ENCODE results near the gene FRAS1.
"Not testable (repeated sequence)": the region's sequence is repeated elsewhere in the genome, so short reads cannot be mapped to it uniquely, and the experiment has no call there.

FRAS1 gene

DNA sequence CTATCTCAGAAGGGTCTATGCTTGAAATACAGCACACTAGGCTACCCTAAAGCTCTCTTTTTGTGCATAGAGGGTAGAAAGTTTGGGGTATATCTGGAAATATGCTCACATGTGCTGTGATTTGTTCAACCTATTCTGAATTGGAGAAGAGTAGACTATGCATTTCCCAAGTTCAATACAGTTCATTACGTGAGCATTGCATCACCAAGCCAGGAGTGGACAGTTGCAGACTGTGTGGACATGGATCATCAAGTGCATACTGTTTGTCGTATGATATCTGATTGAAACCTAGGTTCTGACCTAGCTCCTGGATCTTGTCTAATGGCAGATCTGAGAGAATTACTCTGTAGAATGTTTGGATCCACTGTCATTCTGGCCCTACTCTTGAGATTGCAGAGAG is 161.1 kb downstream of the FRAS1 start:
- DNase-seq = no peak

DNA sequence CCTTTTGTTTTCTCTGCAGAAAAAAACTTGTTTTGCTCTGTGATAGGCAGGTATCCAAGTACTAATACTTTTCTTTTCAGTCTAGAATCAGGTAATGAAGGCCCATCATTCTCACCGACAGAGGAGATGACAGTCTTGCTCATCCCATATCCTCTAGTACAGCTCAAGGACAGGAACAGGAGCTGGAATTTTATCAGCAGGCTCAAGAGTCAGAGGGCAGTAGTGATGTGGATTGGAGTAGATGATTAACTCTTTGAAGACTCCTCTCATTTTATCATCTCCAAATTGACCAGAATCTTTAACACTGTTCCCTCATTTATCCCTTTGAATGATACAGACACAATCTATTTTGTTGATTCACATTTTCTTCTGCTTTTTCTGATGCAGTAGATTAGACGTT is 162.7 kb downstream of the FRAS1 start:
- no peak for DNase-seq

DNA sequence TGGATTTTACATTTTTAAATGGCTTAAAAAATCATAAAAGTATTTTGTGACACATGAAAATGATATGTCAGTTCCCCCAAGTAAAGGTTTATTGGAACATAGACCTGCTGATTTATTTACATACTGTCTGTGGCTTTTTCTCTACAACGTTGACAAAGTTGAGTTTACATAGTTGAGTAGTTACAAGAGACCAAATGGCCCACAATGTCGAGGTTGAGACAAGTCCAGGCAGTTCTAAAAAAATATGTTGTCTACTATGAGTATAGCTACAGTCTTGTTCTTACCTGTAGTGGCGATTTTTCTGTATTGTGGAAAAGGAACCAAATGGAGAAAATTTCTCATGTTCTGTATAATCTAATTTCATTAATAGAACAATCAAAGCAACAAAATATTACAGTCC is 163.2 kb downstream of the FRAS1 start:
- DNase-seq = no peak

- DNase-seq = no peak
Measured at GRCh38 chr4:78222575-78223186, 165.6 kb downstream of the FRAS1 start.

GRCh38 chr4:78225236-78225635 is 168.1 kb downstream of the FRAS1 start:
- DNase-seq = no peak

DNA sequence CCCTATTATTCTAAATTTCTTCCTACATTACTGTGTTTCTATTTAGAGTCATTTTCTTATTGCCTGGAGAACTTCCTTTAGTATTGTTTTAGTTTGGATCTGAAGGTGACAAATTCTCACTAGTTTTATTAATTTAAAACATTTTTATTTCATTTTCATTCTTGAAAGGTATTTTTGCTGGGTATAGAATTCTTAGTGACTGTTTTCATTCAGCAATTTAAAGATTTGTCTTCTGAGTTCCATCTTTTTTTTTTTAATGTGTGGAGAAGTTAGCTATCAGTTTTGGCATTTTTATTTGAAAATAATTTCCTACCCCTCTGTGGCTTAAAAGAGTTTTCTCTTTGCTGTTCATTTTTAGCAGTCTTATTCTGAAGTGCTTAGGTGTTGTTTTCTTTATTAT is 169.2 kb downstream of the FRAS1 start:
- DNase-seq = no peak

DNA sequence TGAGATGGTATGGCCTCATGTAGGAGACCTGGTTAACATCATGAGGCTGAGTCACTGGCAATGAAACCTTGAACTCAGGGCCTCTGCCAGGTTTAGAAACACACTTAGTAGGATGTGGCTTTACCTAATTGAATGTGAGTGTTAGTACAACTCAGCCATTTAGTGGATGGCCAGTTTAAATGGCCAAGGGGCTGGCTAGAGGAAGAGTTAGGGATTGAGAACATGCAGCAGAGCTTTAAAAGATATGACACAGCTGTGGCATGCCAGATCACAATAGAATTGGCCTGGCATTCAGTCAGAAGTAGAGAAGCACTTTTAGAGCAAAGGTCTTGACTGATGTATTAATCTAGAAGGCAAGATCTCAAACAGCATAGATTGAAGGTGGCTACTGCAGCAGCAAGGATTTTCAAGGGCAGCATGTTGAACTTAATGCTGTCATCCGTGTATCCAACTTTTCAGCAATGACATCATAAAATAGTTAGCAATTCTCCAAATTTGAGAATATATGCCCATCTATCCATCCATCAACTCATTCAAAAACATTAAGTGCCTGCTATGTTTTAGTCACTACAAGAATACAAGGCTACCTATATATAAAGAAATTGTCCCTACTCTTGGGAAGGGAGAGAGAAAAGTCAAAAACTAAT is 170.4 kb downstream of the FRAS1 start:
- DNase-seq = no peak

- no peak for DNase-seq
Measured at GRCh38 chr4:78235800-78236199, 178.7 kb downstream of the FRAS1 start.

- DNase-seq = no peak
Measured at GRCh38 chr4:78237360-78237759, 180.2 kb downstream of the FRAS1 start.

DNA sequence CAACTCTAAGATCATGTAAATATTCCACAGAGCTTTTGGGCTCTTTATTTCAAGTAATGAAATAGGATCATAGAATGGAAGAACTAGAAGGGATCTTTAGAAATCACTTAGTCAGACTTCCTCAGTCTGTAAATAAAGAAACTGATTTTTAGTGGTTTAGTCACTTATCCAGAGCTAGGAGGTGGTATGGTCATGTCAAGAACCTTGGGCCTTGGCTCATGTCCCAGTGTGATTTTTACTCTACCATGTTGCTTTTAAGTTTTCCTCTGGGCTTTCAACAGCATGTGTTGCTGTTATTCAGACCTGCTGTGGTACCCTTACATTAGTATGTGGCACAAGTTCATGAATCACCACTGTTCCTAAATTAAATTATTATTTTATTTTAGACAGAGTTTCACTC is 184.9 kb downstream of the FRAS1 start:
- no peak for DNase-seq

DNA sequence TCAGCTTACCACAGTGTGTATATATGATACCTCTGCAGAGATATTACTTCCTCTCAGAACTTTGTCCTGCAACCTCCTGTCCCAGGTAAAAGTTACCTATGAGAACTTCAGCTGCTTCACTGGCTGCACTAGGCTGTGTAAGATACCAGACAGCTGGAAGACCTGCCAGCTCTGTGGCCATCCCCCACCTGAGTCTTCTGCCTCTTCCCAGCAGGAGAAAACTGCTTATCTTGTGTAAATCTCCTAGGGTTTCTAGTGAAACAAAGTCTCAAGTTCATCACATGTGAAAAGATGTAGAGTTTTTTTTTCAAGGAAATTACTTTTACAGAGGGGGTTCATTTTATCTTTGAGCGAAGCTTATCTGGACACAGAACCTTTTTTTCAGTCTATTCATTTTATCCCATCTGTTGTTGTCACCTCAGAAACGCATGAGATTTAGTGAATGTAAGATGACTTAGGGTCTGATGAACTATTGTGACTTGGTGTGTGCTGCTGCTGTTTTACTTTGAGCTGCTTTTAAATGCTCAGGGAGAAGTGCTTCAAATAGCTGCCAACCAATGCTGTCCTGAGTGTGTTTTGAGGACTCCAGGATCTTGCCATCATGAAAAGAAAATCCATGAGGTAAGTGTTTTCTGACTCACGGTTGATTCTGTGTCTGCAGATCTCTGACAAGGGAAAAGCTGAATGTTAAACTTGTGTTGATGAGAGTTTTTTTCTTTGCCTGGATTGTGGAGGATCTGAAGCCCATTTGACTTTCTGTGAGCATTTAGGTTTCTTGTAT is 187.8 kb downstream of the FRAS1 start:
- DNase-seq = no peak

DNA sequence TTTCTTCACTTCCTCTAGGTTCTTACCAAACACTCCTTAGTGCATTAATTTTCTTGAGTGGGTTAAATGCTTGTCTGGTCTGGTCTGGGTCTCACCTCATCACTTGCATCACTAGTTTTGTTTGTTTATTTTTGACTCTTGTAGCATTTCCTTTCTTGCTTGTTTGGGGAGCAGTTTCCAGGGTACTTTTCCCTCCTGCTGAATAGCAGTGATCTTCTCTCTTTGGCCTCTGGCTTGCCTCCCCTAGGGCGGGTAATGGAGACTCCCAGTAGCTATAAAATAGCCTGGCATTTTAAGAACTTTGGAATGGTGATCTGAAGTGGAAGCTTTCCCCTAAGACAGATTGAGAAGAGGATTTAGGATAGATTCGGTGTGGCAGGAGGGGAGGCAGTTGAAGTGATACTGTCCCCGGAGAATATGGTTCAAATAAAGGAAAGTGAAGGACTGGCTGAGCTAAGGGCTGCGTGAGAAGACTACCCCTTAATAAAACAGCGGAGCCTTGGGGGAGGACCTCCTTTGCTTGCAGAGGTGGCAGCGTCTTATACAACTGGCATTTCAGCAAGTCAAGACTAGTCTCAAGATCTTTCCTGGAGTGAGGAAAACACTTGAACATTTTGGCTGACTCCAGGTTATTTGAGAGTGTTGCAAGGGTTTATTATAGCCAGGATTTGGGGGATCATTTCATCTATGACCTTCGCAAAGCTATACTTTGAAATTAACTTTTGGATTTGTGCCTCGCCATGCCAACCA is 190.6 kb downstream of the FRAS1 start:
- no peak for DNase-seq

GRCh38 chr4:78250500-78250899 is 193.4 kb downstream of the FRAS1 start:
- DNase-seq = no peak

- not testable (repeated sequence) for DNase-seq
Measured at GRCh38 chr4:78252773-78253172, 195.7 kb downstream of the FRAS1 start.

DNA sequence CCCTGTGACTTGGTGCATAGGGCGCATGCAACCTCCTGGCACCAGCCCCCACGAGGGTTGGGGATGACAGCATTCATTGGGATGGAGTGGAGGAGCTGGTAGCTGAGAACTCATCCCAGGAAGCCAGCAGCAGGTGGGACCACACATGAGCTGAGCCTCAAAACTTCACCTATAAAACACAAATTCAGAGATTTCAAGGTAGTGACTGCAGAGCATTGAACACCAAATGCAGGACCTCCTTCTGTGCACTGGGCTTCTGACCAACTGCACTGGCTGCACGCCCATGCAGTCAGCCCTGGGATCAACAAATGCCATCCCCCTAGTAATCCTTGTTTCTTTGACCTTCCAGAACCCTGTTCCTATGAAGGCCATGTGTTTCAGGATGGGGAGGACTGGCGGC is 197.8 kb downstream of the FRAS1 start:
- no peak for DNase-seq

DNA sequence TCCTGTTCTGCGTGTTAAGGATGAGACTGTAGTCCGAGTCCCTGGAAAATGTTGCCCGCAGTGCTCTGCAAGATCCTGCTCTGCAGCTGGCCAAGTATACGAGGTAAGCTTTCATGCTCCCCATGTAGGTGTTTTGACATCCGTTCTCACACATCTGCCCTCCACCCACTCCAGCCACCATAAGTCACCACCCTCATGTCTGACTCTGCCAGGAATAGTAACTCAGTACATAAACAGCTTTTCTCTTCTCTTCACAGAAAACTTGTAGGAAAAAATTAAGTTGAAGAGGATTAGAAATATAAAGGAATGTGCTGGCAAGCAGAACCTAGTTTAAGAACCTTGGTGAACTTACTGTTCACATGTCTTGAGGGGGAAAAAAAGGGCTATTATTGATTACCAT is 207.9 kb downstream of the FRAS1 start:
- no peak for DNase-seq

- DNase-seq = no peak
Measured at GRCh38 chr4:78267790-78268189, 210.7 kb downstream of the FRAS1 start.

DNA sequence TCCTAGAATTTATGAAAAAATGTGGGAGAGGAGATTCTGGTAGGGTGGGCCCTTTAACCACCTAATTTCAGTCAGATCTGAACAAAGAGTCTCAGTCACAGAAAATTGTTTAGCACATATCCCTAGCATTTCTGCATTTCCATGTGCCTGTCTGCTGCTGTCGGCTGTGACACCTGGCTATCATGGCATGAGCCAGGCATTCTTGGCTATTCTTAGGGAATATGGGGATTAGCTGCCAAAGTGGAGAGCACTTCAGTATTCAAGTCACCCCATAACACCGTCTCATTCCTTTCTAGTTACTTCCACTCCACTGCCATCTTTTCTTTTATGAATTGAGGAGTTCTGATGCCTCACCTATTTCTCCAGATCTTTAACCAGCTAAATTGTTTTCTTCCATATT is 211.5 kb downstream of the FRAS1 start:
- no peak for DNase-seq

DNA sequence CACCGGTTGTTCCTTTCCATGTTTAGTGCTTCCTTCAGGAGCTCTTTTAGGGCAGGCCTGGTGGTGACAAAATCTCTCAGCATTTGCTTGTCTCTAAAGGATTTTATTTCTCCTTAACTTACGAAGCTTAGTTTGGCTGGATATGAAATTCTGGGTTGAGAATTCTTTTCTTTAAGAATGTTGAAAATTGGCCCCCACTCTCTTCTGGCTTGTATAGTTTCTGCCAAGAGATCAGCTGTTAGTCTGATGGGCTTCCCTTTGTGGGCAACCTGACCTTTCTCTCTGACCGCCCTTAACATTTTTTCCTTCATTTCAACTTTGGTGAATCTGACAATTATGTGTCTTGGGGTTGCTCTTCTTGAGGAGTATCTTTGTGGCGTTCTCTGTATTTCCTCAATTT is 218.3 kb downstream of the FRAS1 start:
- DNase-seq = not testable (repeated sequence)

GRCh38 chr4:78286281-78286680 is 229.2 kb downstream of the FRAS1 start:
- DNase-seq = no peak

DNA sequence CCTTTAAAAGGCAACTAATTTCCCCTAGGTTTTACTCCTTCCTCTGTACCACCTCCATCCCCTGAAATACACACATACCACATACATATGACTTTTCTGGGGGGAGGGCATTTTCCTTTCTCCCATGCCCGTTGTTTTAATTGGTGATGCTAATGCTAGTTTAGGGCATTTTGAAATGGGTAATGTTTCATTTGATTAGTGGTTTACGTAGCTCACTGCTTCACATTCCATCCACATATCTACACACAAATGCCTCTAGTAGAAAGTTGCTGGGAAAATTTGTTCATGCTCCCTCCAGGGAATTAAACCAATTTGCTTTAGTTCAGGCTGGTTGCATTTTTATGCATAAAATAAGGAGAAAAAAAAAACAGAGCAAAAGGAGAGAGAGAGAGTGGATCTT is 231.2 kb downstream of the FRAS1 start:
- DNase-seq = no peak

- DNase-seq = no peak
Measured at GRCh38 chr4:78291277-78291676, 234.2 kb downstream of the FRAS1 start.

DNA sequence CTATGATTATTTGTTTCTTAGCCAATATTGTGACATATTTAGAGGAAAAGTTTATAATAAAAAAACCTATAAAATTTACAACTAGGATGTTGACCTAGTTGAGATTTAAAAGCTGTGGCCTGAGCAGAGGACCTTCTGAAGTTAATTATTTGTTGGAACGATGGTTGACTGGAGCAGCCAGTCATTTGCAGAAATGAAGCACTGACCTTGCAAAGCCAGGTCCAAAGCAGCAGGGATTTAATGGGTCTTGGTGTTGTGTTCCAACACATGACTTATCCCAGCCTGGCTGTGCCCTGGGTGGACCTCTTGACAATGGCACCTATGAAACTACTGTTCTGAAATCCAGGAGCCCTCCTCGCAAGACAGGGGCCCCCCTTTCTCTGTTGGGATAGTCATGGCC is 235.2 kb downstream of the FRAS1 start:
- no peak for DNase-seq

DNA sequence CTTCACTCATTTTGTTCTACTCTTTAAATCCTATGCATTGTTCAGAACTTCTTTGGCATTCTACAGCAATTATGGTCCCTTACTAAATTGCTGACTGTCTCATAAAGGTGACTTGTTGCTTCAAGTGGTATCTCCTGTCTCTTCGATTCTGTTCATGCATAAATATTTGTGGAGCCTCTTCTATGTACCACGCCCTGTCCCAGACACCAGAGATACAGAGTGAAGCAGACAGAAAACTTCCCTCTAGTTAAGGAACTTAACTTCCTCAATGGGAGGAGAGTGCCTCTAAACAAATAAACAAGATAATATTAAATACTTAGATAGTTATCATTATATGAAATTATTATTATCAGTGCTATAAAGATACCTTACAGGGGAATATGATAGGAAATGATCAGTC is 235.7 kb downstream of the FRAS1 start:
- DNase-seq = no peak

Measured in activated T-cell treated with anti-CD3 and anti-CD28 coated beads, Interleukin-2, amount 50 U/mL, for 48 hours (primary cell).